GM23338 (cell line): ENCODE results near the gene R3HDM2. TPM values are rescaled to one million over a fixed set of nuclear protein-coding genes. Genes with fewer than 3 reads are reported as not detected.

Experiments
- ATAC-seq: fragments of 200-7000 bp; cut with Tn5 transposase; 3 replicates; pipeline ENCODE4 v1.9.1; 2020
- DNase-seq: peaks from one replicate; pipeline ENCODE4 v3.0.0-alpha.2; 2015; ENCODE audit warnings: low spot score
- H2AFZ ChIP-seq: fragments of 200-600 bp; sonication (generic); 2 replicates; pipeline ENCODE4 v1.8.0; 2016; ENCODE audit warnings: antibody characterized with exemption, mild to moderate bottlenecking, moderate library complexity
- H3F3A ChIP-seq: fragments of 200-600 bp; sonication (generic); replicated peaks from 2 replicates; pipeline ENCODE4 v1.8.0; 2017; ENCODE audit warnings: antibody characterized with exemption, mixed run types, low read depth
- H3K27ac ChIP-seq: fragments of 200-600 bp; sonication (generic); 2 replicates; pipeline ENCODE4 v1.6.1; 2016; ENCODE audit warnings: low read depth
- H3K27me3 ChIP-seq: fragments of 200-600 bp; sonication (generic); 2 replicates; pipeline ENCODE4 v1.8.0; 2016; ENCODE audit warnings: mild to moderate bottlenecking, mixed run types, moderate library complexity; ENCODE audit not compliant: insufficient read depth
- H3K36me3 ChIP-seq: fragments of 200-600 bp; sonication (generic); 2 replicates; pipeline ENCODE4 v1.8.0; 2016; ENCODE audit warnings: mild to moderate bottlenecking; ENCODE audit not compliant: insufficient read depth
- H3K4me1 ChIP-seq: fragments of 200-600 bp; sonication (generic); 2 replicates; pipeline ENCODE4 v1.8.0; 2016; ENCODE audit warnings: mild to moderate bottlenecking, moderate library complexity; ENCODE audit not compliant: insufficient read depth
- H3K4me2 ChIP-seq: fragments of 200-600 bp; sonication (generic); 2 replicates; pipeline ENCODE4 v1.7.1; 2017; ENCODE audit warnings: mixed run types
- H3K4me3 ChIP-seq: fragments of 200-600 bp; sonication (generic); 2 replicates; pipeline ENCODE4 v1.6.1; 2016; ENCODE audit warnings: mixed run types
- H3K79me2 ChIP-seq: fragments of 200-600 bp; sonication (generic); replicated peaks from 2 replicates; pipeline ENCODE4 v1.8.0; 2017; ENCODE audit warnings: mild to moderate bottlenecking; ENCODE audit not compliant: insufficient read depth
- H3K9me2 ChIP-seq: fragments of 200-600 bp; sonication (generic); 2 replicates; pipeline ENCODE4 v1.8.0; 2017; ENCODE audit not compliant: insufficient read depth
- H4K20me1 ChIP-seq: fragments of 200-600 bp; sonication (generic); replicated peaks from 2 replicates; pipeline ENCODE4 v1.8.0; 2017; ENCODE audit warnings: mild to moderate bottlenecking; ENCODE audit not compliant: insufficient read depth
- H3K27ac Mint-ChIP-seq: 2 replicates; pipeline ENCODE4 v1.8.0; 2020; ENCODE audit warnings: inconsistent platforms, mild to moderate bottlenecking, moderate library complexity, mixed read lengths
- H3K27me3 Mint-ChIP-seq: 3 replicates; pipeline ENCODE4 v1.8.0; 2022; ENCODE audit warnings: low read depth, mild to moderate bottlenecking, moderate library complexity, mixed read lengths, inconsistent platforms; ENCODE audit not compliant: insufficient read depth, poor library complexity
- H3K36me3 Mint-ChIP-seq: 3 replicates; pipeline ENCODE4 v1.8.0; 2021; ENCODE audit warnings: low read depth, mild to moderate bottlenecking, inconsistent platforms, moderate library complexity, mixed read lengths
- H3K4me1 Mint-ChIP-seq: 3 replicates; pipeline ENCODE4 v1.8.0; 2020; ENCODE audit warnings: mild to moderate bottlenecking, inconsistent platforms, mixed read lengths
- H3K4me3 Mint-ChIP-seq: 3 replicates; pipeline ENCODE4 v1.8.0; 2021; ENCODE audit warnings: moderate library complexity, mild to moderate bottlenecking, inconsistent platforms, mixed read lengths
- H3K9me3 Mint-ChIP-seq: 3 replicates; pipeline ENCODE4 v1.8.0; 2020; ENCODE audit warnings: moderate library complexity, mild to moderate bottlenecking, inconsistent platforms, mixed read lengths
- CTCF ChIP-seq, 2 experiments: fragments of 200-600 bp in 1 of 2; sonication (generic) in 1 of 2; conservative IDR thresholded peaks; 2 replicates each; pipeline versions ENCODE4 v1.5.1 to v1.6.1; 2016 to 2017; ENCODE audit warnings: antibody characterized with exemption in 2 of 2, low read depth in 2 of 2, mild to moderate bottlenecking in 2 of 2, moderate library complexity in 1 of 2
- ETS1 ChIP-seq: IDR thresholded peaks from 2 replicates; pipeline ENCODE4 v1.6.1; 2016; ENCODE audit warnings: antibody characterized with exemption
- EZH2 ChIP-seq: fragments of 200-600 bp; sonication (generic); IDR thresholded peaks from one replicate; pipeline ENCODE4 v1.8.0; 2017; ENCODE audit warnings: antibody characterized with exemption, mild to moderate bottlenecking, low read depth; ENCODE audit not compliant: unreplicated experiment
- NANOG ChIP-seq: IDR thresholded peaks from 2 replicates; pipeline ENCODE4 v1.6.1; 2016; ENCODE audit warnings: antibody characterized with exemption, borderline replicate concordance
- POLR2AphosphoS5 ChIP-seq: IDR thresholded peaks from 2 replicates; pipeline ENCODE4 v1.6.1; 2016; ENCODE audit warnings: antibody characterized with exemption, low read depth
- ZNF331 ChIP-seq: fragments of 250-450 bp; sonication (Bioruptor Pico); IDR thresholded peaks from 2 replicates; pipeline ENCODE4 v1.5.0; 2020; ENCODE audit warnings: low read depth, mild to moderate bottlenecking, moderate library complexity
- ZNF462 ChIP-seq: fragments of 250-450 bp; sonication (Bioruptor Pico); IDR thresholded peaks from 2 replicates; pipeline ENCODE4 v1.5.0; 2020; ENCODE audit warnings: mild to moderate bottlenecking, moderate library complexity
- polyA plus RNA-seq: library from polyadenylated mRNA; unstranded; fragments of >200 nt; fragmentation: Nextera tagmentation; extraction: Ambion mirVana; gene quantifications from 2 replicates; pipeline ENCODE4 v1.2.1, GENCODE V29; 2016
- total RNA-seq: library from RNA; depleted of rRNA; stranded (reverse); fragments of >200 nt; shearing (Covaris generic); gene quantifications from 2 replicates; pipeline ENCODE4 v1.2.3, GENCODE V29; 2014

R3HDM2 gene
- total and polyA plus RNA-seq, 2 experiments from 2014 or later = 9.6 to 19.6 TPM

GRCh38 chr12:57240066-57240921, 190.5 kb downstream of the R3HDM2 start (continued):
- no peak for TF ChIP-seq ZNF462
- no peak for TF ChIP-seq ETS1
- 0 out of 4 replicates have a peak, but pooled peaks of 1 of the 2 experiments have one; percentile 0 for TF ChIP-seq CTCF (conservative IDR thresholded peaks at IDR 0.05; ENCODE audit: low read depth in 2 of 2)

GRCh38 chr12:57239587-57240065, 191.2 kb downstream of the R3HDM2 start:
- H3K36me3 Mint-ChIP-seq = peaks cover 7% of the 10 kb centered on the region
- peak; percentile 44 for DNase-seq
- H3K9me3 Mint-ChIP-seq = no peaks in the 10 kb centered on the region; the same call in 2 of the 3 replicates
- Histone ChIP-seq H3K36me3 (no peaks in the 10 kb centered on the region), H3K4me2 (peak overlapping the region; percentile 99), H3K4me3 (peak overlapping the region; percentile 85), H4K20me1 (peaks cover 2% of the 10 kb centered on the region; the same call in 1 of the 2 replicates), H3K79me2 (no peaks in the 10 kb centered on the region), H3K4me1 (peaks cover 53% of the 10 kb centered on the region), H3K9me2 (no peaks in the 10 kb centered on the region), H2AFZ (peak overlapping the region; percentile 96), H3F3A (peaks cover 20% of the 10 kb centered on the region), H3K27ac (no peak overlapping the region), H3K27me3 (peaks cover 90% of the 10 kb centered on the region)
- H3K4me1 Mint-ChIP-seq = peaks cover 66% of the 10 kb centered on the region
- peaks cover 94% of the 10 kb centered on the region for H3K27me3 Mint-ChIP-seq
- no peak overlapping the region; the same call in 1 of the 2 replicates for H3K27ac Mint-ChIP-seq
- H3K4me3 Mint-ChIP-seq = peak overlapping the region; percentile 79
- TF ChIP-seq EZH2 (peak; percentile 55), POLR2AphosphoS5 (no peak), ZNF331 (no peak), CTCF (conservative IDR thresholded peaks at IDR 0.05; ENCODE audit: low read depth in 2 of 2) (no peak), NANOG (no peak)
- ATAC-seq = no peak
